Uterus (tissue), 2 donors: Measurements from ENCODE around the gene PPM1D.

Source experiments
- POLR2A ChIP-seq, 2 donors: fragments of 450-650 bp; IDR thresholded peaks; one replicate each; pipeline ENCODE4 v1.6.1; 2016; ENCODE audit warnings: antibody characterized with exemption in 2 of 2, mild to moderate bottlenecking in 1 of 2, moderate library complexity in 1 of 2
- TF ChIP-seq, protein P1 (sequence below), 4 experiments: fragments of 200-600 bp in 2 of 4; fragments of 450-650 bp in 2 of 4; sonication (generic) in 2 of 4; IDR thresholded peaks; one replicate each; pipeline ENCODE4 v1.5.1; 2016 to 2019; ENCODE audit warnings: antibody characterized with exemption in 4 of 4, mild to moderate bottlenecking in 2 of 4, moderate library complexity in 1 of 4

GRCh38 chr17:60646701-60647100 is 46.7 kb downstream of the PPM1D start:
- no peak for TF ChIP-seq POLR2A (IDR thresholded peaks at IDR 0.05)
- TF ChIP-seq, protein P1, sequence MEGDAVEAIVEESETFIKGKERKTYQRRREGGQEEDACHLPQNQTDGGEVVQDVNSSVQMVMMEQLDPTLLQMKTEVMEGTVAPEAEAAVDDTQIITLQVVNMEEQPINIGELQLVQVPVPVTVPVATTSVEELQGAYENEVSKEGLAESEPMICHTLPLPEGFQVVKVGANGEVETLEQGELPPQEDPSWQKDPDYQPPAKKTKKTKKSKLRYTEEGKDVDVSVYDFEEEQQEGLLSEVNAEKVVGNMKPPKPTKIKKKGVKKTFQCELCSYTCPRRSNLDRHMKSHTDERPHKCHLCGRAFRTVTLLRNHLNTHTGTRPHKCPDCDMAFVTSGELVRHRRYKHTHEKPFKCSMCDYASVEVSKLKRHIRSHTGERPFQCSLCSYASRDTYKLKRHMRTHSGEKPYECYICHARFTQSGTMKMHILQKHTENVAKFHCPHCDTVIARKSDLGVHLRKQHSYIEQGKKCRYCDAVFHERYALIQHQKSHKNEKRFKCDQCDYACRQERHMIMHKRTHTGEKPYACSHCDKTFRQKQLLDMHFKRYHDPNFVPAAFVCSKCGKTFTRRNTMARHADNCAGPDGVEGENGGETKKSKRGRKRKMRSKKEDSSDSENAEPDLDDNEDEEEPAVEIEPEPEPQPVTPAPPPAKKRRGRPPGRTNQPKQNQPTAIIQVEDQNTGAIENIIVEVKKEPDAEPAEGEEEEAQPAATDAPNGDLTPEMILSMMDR (IDR thresholded peaks at IDR 0.05): no peak
